GM21447 (cell line): ENCODE data around the gene CEP152.
A peak's percentile ranks its signal among the peaks of the same experiment; 100 is the strongest.
"Not testable (repeated sequence)": the region's sequence is repeated elsewhere in the genome, so short reads cannot be mapped to it uniquely, and the experiment has no call there.

Experiments used
- ATAC-seq: cut with Tn5 transposase; IDR thresholded peaks from one replicate; pipeline ENCODE4 v1.9.1; 2021; ENCODE audit not compliant: unreplicated experiment

Gene CEP152, protein sequence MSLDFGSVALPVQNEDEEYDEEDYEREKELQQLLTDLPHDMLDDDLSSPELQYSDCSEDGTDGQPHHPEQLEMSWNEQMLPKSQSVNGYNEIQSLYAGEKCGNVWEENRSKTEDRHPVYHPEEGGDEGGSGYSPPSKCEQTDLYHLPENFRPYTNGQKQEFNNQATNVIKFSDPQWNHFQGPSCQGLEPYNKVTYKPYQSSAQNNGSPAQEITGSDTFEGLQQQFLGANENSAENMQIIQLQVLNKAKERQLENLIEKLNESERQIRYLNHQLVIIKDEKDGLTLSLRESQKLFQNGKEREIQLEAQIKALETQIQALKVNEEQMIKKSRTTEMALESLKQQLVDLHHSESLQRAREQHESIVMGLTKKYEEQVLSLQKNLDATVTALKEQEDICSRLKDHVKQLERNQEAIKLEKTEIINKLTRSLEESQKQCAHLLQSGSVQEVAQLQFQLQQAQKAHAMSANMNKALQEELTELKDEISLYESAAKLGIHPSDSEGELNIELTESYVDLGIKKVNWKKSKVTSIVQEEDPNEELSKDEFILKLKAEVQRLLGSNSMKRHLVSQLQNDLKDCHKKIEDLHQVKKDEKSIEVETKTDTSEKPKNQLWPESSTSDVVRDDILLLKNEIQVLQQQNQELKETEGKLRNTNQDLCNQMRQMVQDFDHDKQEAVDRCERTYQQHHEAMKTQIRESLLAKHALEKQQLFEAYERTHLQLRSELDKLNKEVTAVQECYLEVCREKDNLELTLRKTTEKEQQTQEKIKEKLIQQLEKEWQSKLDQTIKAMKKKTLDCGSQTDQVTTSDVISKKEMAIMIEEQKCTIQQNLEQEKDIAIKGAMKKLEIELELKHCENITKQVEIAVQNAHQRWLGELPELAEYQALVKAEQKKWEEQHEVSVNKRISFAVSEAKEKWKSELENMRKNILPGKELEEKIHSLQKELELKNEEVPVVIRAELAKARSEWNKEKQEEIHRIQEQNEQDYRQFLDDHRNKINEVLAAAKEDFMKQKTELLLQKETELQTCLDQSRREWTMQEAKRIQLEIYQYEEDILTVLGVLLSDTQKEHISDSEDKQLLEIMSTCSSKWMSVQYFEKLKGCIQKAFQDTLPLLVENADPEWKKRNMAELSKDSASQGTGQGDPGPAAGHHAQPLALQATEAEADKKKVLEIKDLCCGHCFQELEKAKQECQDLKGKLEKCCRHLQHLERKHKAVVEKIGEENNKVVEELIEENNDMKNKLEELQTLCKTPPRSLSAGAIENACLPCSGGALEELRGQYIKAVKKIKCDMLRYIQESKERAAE (N-terminal part only)

DNA sequence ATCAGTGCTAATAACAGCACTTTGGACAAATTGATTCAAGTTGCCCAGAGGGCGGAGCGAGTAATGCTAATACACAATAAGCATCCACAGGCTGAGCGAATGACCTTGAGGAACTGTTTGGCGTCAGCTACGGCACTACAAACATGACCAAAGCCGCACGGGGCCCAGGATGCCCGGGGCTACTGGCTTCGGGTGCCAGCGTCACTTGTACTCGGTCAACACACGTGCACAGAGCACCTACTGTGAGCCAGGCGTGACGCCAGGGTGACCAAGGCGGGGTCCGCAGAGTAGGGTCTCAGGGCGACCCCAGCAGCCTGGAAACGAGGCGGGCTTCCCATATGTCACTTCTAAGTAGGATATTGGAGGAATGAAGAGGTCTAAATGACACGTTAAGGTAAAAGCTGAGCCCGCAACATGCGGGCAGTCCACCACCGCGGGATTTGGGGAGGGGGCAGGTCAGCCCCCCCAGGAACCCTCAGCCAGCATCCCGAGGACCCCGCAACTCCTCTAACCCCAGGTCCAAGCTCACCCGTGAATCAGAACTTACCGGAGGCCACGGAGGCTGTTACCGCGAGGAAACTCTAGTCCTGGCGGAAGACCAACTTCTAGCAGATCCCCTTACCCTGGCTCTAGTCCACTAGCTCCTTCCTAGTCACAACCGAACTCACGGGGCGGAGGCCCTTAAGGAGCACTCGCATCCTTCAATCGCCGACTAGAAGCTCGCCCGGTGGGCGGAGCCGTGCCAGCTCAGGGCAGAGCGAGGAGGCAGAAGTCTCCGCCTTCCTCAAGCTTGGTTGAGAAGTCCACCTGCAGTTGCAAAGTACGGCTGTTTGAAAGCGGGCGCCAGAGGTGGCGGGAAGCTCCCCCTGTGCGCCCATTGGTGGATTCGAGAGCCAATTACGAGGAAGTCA is at the start of gene CEP152:
Gene CEP152, minus strand, starts transcription at position 656 of the 911 bp plus-strand sequence. CDS start 5,420 bp downstream, outside the sequence.
- peak; percentile 94 for ATAC-seq

DNA sequence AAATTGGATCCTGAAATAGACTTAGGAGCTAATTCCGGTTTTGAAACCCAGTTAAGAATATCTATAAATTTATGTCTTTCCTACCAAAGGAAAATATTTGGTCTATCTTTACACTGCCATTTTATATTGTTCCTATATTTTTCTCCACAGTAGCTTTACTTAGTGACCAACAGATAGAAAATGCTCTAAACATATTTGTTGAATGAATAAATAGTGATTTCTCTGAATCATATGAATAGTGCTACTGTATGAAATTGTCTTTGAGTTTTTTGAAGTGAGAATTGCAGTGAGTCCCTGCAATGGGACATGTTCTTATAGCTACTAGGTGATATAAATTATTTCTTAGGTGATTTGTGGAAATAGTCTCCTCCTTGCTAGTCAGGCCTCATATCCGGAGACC is 48.6 kb upstream of the CEP152 start:
- ATAC-seq: no peak

DNA sequence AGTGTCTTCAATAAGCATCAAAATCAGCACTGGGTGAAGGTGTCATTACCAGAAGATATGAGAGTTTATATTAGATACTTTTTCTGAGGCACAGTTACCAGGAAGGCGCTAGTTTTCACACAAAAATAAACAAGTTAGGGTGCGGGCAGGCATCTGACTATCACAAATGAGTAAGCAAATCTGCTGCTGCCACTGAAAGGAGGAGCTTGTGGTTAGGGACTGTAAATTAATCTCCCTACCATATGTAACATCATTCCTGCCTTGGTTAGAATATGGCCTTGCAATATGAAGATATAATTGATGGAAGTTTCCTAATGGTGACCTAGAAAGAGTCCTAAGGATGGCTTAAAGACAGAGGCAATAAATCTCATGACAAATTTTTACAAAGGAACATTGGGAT is 47.5 kb upstream of the CEP152 start:
- ATAC-seq: no peak

DNA sequence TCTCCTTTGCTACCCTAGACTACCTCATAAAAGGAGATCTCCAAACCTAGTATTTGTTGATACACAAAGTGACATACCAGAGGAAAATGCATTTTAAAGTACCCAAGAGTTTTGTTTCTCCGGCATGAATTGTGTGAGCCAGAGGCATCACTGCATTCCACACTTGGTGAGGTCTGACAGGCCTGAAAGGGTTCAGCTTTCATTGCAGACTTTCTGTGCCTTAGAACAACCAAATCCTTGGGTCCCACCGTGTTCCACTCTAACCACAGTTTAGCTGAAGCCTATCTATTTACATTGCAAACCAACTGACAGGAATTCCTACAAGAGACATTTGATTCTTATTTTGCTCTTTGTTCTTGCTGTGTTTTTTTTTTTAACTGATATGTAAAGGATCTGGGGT is 46.1 kb upstream of the CEP152 start:
- ATAC-seq: no peak

DNA sequence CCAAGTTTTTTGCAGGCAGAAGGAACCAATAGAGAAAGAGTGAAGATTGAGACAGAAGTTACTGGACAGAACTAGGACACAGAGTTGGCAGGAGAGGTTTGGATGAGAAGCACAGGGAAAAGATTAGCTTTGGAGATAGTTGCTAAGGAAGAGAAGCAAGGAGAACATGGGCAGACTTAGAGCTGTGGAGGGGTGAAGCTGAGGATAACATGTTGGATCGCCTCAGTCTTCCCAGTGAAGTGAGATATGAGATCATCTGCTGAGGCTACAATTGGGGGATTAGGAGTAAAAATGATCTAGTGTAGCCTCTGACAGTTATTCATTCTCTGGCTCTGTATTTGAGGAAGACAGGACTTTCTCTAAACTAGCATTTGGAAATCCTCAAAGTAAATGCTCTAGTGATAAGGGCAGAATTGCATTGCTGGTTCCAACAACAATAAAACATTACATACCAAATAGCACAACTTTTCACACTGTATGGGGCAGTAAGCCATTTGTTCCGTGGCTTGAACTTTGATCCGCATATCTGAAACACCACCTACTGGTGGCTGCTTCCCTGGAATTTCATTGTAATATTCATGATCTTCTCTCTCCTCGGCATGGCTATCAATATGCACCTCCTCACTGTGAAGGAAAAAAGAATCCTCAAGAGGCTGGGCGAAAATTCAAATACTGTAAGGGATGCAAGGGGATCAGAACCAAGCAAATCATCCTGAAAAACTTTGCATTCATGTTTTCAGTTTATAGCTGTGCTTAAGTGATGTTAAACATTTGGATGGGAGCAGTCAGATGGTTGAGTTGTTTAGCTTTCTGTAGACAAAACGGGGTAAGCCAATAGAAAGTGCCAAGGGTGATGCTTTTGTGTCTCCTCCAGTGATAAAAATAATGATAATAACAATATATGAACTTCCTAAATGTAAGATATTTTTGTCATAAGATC is 44.9 kb upstream of the CEP152 start:
- ATAC-seq: no peak

GRCh38 chr15:48854434-48854833 is 43.6 kb upstream of the CEP152 start:
- ATAC-seq: not testable (repeated sequence)

DNA sequence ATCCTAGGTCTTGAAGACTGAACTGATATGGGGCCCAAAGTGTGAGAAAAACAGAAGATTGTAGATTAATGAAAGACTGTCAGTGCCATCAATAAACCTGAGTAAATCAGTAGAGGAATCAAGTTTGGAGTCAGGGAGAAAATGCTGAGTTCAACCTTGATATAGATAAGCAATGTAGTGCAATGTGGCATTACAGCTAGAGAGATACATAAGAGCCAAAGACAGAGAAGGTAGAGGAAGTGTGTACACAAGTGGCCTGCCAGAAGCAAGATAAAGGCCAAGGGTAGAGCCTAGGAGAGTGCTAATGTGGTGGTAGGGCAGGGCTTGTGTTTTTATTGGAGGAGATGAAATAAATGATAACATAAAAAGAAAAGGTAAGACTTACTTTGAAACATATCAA is 41.1 kb upstream of the CEP152 start:
- ATAC-seq: no peak

- ATAC-seq: no peak
Measured at GRCh38 chr15:48850648-48851047, 39.8 kb upstream of the CEP152 start.

DNA sequence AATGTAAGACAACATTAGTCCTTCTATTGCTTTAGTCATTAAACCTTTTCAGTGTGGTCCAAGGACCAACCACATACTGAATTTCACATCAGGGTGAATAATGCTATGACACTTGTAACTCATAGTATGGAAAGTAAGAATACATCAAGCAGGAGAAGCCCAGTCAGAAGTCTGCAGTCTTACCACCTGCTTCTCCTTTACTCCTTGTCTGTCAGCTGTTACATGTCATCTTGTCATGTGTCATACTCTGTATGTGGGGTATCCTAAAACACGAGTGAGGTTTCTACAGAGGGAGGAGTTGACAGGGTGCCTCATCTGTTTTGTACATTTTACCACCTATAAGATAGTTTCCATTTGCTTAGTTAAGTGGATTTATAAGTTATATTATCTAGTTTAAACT is 34.3 kb upstream of the CEP152 start:
- ATAC-seq: no peak

DNA sequence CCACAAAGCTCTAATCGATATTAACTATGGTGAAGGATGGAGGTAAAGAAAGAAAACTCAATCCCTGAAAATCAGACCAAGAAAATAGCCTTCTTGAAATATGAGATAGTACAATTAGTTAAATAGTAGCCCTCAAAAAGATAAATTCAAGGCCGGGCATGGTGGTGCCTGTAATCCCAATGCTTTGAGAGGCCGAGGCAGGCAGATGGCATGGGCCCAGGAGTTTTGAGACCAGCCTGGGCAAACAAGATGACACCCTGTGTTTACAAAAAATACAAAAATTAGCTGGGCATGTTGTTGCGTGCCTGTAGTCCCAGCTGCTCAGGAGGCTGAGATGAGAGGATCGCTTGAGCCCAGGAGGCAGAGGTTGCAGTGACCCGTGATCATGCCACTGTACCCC is 31.6 kb upstream of the CEP152 start:
- ATAC-seq: no peak

DNA sequence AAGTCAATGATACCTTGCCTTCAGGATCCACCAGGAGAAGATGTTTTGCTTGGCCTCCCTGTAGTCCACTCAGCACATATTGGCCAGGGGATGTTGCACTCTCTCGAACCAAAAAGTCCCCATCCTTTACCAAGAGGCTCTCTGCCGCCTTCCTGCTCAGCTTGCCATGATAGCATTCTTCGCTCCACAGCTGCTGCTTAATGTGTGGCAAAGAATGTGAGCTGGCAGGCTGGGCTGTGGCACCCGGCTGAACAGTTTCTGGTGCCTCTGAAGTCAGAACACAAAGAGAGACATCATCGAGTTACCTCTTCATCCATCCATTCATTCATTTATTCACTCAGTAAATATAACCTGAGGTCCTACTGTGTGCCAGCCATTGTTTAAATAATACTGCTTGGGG is 23.9 kb upstream of the CEP152 start:
- no peak for ATAC-seq

- no peak for ATAC-seq
Measured at GRCh38 chr15:48833526-48834239, 22.8 kb upstream of the CEP152 start.

DNA sequence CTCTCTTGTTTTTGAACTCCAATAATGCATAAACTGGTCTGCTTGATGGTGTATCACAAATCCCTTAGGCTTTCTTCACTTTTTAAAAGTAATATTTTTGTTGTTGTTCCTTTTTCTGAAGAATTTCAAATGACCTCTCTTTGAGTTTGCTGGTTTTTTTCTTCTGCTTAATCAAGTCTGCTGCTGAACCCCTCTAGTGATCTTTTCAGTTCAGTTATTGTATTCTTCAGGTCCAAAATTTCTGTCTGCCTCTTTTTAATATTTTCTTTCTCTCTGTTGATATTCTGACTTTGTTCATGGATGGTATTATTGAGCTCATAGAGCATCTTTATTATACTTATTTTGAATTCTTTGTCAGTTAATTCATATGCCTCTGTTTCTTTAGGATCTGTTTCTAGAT is 21.8 kb upstream of the CEP152 start:
- ATAC-seq: no peak

DNA sequence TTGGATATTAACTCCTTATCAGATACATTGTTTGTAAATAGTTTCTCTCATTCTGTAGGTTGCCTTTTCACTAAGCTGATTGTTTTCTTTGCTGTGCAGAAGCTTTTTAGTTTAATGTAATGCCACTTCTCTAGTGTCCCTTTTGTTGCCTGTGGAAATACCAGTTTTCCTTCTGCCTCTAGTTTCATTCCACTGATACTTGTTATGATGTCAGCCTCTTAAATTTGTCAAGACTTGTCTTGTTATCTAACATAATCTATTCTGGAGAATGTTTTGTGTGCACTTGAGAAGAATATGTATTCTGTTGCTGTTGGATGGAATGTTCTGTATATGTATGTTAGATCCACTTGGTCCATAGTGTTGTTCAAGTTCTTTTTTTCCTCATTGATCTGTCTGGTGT is 18.0 kb upstream of the CEP152 start:
- ATAC-seq: no peak

GRCh38 chr15:48828471-48828870 is 17.6 kb upstream of the CEP152 start:
- ATAC-seq: no peak

- no peak for ATAC-seq
Measured at GRCh38 chr15:48825075-48825474, 14.2 kb upstream of the CEP152 start.

GRCh38 chr15:48823706-48824105 is 12.8 kb upstream of the CEP152 start:
- no peak for ATAC-seq

DNA sequence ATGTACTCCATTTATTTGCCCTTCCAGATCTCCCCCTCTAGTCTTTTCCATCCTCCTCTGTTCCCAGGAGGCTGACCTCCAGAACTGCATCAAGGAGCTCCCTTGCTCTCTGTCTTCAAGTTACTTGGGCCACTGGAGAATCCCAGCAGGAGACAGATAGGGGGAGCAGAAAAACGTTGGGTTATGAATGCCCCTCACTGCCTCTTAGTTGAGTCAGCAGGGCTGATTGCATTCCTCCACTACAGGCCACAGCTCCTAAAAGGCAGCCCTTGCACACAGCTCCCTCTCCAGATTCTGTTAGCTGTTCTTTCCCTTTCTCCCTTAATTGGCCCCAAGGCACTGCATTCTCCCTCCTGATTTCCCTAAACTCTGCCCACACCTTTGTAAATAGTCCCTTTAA is 12.4 kb upstream of the CEP152 start:
- ATAC-seq: no peak
